ENCODE data around the gene MUC22.

GRCh38 chr6:31010393-31011060 is at the start of gene MUC22:
- no peak for TF ChIP-seq CTCF (IDR thresholded peaks at IDR 0.05)
- no peak for TF ChIP-seq POLR2A (IDR thresholded peaks at IDR 0.05)

All from Peyer's patch (tissue), 4 donors.